ENCODE measurements around the gene CNOT1.

DNA sequence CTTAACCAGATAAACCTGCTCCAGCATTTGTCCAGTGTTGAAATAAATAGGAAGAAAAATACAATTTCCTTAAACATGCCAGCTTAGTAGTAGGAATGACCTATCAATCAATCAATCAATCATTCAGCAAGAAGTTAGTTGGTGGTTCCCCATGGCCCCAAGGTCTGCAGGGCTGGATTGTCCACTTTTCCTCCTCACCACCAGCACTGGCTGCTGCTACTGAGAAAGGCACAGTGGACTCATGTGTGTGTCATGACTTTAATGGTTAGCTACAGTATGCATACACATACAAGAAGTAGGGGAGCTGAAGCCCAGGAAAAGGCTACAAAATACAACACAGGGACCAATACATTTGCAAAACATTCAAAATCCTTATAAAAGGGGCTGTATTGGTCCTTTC lies 109.9 kb downstream of the CNOT1 start:
- TF ChIP-seq, protein P1, sequence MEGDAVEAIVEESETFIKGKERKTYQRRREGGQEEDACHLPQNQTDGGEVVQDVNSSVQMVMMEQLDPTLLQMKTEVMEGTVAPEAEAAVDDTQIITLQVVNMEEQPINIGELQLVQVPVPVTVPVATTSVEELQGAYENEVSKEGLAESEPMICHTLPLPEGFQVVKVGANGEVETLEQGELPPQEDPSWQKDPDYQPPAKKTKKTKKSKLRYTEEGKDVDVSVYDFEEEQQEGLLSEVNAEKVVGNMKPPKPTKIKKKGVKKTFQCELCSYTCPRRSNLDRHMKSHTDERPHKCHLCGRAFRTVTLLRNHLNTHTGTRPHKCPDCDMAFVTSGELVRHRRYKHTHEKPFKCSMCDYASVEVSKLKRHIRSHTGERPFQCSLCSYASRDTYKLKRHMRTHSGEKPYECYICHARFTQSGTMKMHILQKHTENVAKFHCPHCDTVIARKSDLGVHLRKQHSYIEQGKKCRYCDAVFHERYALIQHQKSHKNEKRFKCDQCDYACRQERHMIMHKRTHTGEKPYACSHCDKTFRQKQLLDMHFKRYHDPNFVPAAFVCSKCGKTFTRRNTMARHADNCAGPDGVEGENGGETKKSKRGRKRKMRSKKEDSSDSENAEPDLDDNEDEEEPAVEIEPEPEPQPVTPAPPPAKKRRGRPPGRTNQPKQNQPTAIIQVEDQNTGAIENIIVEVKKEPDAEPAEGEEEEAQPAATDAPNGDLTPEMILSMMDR (IDR thresholded peaks at IDR 0.05; ENCODE audit: low read depth, low read length, missing input control), result no peak
- TF ChIP-seq TAF1 (conservative IDR thresholded peaks at IDR 0.05) (no peak), SP1 (IDR thresholded peaks at IDR 0.05) (no peak), GABPA (IDR thresholded peaks at IDR 0.05 in 1 of 2, conservative IDR thresholded peaks at IDR 0.05 in 1 of 2) (no peak), YY1 (IDR thresholded peaks at IDR 0.05) (no peak), MAX (IDR thresholded peaks at IDR 0.05) (no peak), HNF4G (IDR thresholded peaks at IDR 0.05) (no peak), RAD21 (IDR thresholded peaks at IDR 0.05) (no peak), RXRA (IDR thresholded peaks at IDR 0.05) (no peak), NR2F2 (IDR thresholded peaks at IDR 0.05) (no peak), EGR1 (IDR thresholded peaks at IDR 0.05; ENCODE audit: low read depth in 2 of 2) (no peak), ATF3 (IDR thresholded peaks at IDR 0.05) (no peak), ZBTB33 (IDR thresholded peaks at IDR 0.05) (no peak)
- TF ChIP-seq, protein P2, sequence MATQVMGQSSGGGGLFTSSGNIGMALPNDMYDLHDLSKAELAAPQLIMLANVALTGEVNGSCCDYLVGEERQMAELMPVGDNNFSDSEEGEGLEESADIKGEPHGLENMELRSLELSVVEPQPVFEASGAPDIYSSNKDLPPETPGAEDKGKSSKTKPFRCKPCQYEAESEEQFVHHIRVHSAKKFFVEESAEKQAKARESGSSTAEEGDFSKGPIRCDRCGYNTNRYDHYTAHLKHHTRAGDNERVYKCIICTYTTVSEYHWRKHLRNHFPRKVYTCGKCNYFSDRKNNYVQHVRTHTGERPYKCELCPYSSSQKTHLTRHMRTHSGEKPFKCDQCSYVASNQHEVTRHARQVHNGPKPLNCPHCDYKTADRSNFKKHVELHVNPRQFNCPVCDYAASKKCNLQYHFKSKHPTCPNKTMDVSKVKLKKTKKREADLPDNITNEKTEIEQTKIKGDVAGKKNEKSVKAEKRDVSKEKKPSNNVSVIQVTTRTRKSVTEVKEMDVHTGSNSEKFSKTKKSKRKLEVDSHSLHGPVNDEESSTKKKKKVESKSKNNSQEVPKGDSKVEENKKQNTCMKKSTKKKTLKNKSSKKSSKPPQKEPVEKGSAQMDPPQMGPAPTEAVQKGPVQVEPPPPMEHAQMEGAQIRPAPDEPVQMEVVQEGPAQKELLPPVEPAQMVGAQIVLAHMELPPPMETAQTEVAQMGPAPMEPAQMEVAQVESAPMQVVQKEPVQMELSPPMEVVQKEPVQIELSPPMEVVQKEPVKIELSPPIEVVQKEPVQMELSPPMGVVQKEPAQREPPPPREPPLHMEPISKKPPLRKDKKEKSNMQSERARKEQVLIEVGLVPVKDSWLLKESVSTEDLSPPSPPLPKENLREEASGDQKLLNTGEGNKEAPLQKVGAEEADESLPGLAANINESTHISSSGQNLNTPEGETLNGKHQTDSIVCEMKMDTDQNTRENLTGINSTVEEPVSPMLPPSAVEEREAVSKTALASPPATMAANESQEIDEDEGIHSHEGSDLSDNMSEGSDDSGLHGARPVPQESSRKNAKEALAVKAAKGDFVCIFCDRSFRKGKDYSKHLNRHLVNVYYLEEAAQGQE (IDR thresholded peaks at IDR 0.05), result no peak

Data from liver (tissue), 3 donors.